ENCODE results near the gene ARPC2.

DNA sequence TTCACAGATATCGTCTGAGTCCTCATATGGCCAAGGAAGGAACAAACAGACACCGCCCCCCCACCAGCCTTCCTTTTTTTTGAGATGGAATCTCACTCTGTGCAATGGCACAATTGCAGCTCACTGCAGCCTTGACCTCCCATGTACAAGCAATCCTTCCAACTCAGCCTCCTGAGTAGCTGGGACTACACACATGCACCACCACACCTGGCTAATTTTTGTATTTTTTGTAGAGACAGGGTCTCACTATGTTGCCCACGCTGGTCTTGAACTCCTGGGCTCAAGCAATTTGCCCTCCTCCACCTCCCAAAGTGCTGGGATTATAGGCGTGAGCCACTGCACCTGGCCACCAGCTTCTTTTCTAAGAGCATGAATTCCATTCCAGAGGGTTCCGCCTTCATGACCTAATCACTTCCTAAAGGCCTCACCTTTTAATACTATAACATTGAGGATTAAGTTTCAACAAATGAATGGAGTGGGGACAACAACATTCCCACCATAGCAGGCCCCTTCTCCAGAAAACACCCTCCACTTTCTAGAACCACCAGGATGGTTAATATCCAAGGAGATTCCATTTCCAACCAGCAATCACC, 77.5 kb downstream of the ARPC2 start:
- TF ChIP-seq POLR2AphosphoS5 (IDR thresholded peaks at IDR 0.05; ENCODE audit: low read depth, low read length) (no peak), POLR2A (IDR thresholded peaks at IDR 0.05; ENCODE audit: low read depth, low read length) (no peak), TAF1 (IDR thresholded peaks at IDR 0.05; ENCODE audit: borderline replicate concordance, low read depth, low read length) (no peak)
